ENCODE measurements around the gene HSPB2. TPM values are rescaled to one million over a fixed set of nuclear protein-coding genes. Genes with fewer than 3 reads are reported as not detected.

Gene HSPB2, protein sequence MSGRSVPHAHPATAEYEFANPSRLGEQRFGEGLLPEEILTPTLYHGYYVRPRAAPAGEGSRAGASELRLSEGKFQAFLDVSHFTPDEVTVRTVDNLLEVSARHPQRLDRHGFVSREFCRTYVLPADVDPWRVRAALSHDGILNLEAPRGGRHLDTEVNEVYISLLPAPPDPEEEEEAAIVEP
- not detected for total RNA-seq
- polyA plus RNA-seq, result not detected

DNA sequence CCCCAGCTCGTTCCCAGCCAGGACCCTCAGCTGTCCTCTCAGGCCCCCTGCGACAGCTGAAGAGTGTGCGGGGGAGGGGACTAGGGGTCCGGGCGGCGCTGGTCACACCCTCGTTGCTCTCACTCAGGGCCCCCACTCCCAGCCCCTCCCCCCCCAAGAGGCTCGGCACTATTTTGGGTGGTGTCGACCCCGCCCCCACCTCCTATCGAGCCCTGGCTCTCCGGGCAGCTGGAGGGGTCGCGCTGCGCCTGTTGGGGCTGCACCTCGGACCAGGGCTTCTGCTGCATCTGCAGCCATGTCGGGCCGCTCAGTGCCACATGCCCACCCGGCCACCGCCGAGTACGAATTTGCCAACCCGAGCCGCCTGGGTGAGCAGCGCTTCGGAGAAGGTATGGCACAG lies at the start of gene HSPB2:
Gene HSPB2, plus strand, starts transcription at position 200 of the 400 bp plus-strand sequence. Its CDS starts 96 bp downstream, at position 296.
- ChIA-PET CTCF (interaction anchor here (0.8 kb wide), 1 partner anchor 19 kb away, joined by 3 read pairs; no protein-coding TSS in a partner anchor), POLR2A (no interaction called here)
- H3K4me3 ChIP-seq (ENCODE audit: low read length), result no peak within 1 kb of the TSS
- Mint-ChIP-seq H3K9me3 (peaks cover 0 to 5% (median 0%) of the 10 kb centered on the region in 5 donors), H3K27me3 (peaks cover 35 to 62% of the 10 kb centered on the region in 2 donors), H3K4me3 (no peak within 1 kb of the TSS), H3K27ac (peak within 1 kb of the TSS in 1 of 8 donors; percentile 79), H3K4me1 (no peaks in the 10 kb centered on the region), H3K36me3 (peaks cover 0 to 2% (median 0%) of the 10 kb centered on the region in 3 donors)
- no peak for DNase-seq
- H3K27ac ChIP-seq (ENCODE audit: low read depth, low read length), result no peak within 1 kb of the TSS
- H3K9me3 ChIP-seq (ENCODE audit: low read length), result no peaks in the 10 kb centered on the region
- H3K27me3 ChIP-seq (ENCODE audit: insufficient read depth, low read length, poor library complexity, severe bottlenecking), result peaks cover 6% of the 10 kb centered on the region
- H3K4me1 ChIP-seq (ENCODE audit: insufficient read depth, low read length), result no peaks in the 10 kb centered on the region
- no peaks in the 10 kb centered on the region for H3K36me3 ChIP-seq (ENCODE audit: insufficient read depth, low read length)

DNA sequence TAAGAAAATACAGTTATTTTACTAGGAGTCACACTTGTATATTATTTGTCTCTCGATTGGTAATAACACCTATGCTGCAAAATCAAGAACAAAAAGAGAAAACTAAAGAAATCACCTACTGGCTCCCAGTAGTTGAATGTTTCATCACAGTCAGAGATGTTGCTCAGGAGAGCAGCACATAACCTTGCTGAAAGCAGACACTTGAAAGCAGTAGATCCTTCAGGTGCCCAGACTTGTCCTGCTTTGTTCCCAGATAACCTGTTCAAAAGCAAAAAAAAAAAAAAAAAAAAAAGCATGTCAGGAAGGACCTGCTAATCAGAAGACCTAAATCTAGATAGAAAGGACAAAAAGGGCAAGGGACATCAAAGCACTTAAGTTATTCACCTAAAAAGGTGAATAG lies 42.4 kb upstream of the HSPB2 start:
- peaks cover 4 to 50% (median 12%) of the 10 kb centered on the region in 3 donors for H3K36me3 Mint-ChIP-seq
- Histone ChIP-seq H3K36me3 (ENCODE audit: insufficient read depth, low read length) (peaks cover 18% of the 10 kb centered on the region), H3K4me1 (ENCODE audit: insufficient read depth, low read length) (peaks cover 21% of the 10 kb centered on the region), H3K27ac (ENCODE audit: low read depth, low read length) (no peak overlapping the region), H3K9me3 (ENCODE audit: low read length) (no peaks in the 10 kb centered on the region), H3K27me3 (ENCODE audit: insufficient read depth, low read length, poor library complexity, severe bottlenecking) (no peaks in the 10 kb centered on the region), H3K4me3 (ENCODE audit: low read length) (no peak overlapping the region)
- no peaks in the 10 kb centered on the region for H3K9me3 Mint-ChIP-seq
- peaks cover 0 to 2% of the 10 kb centered on the region in 2 donors for H3K27me3 Mint-ChIP-seq
- ChIA-PET CTCF (interaction anchor here (1.0 to 3.3 kb wide), 5 partner anchors 10 to 261 kb away, joined by 3 to 11 read pairs (median 5); partner anchors contain the start of gene CFAP68), POLR2A (interaction anchor here (0.9 kb wide), 1 partner anchor 216 kb away, joined by 3 read pairs; the partner anchor contains the start of genes SDHD and TIMM8B)
- H3K4me1 Mint-ChIP-seq, result peaks cover 22 to 47% (median 43%) of the 10 kb centered on the region in 3 donors
- peak overlapping the region in 5 of 7 donors; percentile 6 to 94 (median 23) for H3K4me3 Mint-ChIP-seq
- H3K27ac Mint-ChIP-seq, result peak overlapping the region in 3 of 8 donors; percentile 24 to 94 (median 35)
- no peak for DNase-seq

DNA sequence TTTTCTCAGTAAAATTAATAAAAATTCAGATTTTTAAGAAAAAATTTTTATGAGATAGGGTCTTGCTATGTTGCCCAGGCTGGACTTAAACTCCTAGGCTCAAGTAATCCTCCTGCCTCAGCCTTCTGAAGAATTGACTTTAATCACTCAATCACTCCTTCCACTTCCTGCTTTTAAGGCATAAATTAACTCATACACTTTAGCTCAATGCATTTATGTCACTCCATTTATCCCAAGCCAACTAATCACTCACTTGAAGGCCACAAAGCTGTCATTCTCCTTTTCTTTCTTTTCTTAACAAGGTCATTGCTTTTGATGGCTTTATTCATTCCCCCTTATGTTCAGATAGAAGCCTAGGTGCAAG lies 42.0 kb upstream of the HSPB2 start:
- ChIA-PET CTCF (interaction anchor here (1.0 to 3.3 kb wide), 6 partner anchors 9 to 261 kb away, joined by 3 to 11 read pairs (median 4); partner anchors contain the start of gene CFAP68), POLR2A (interaction anchor here (0.9 to 2.1 kb wide), 3 partner anchors 10 to 216 kb away, joined by 3 to 17 read pairs (median 7); partner anchors contain the start of genes CFAP68, SDHD and TIMM8B)
- no peaks in the 10 kb centered on the region for H3K9me3 Mint-ChIP-seq
- H3K4me1 Mint-ChIP-seq, result peaks cover 22 to 47% (median 43%) of the 10 kb centered on the region in 3 donors
- no peak for DNase-seq
- Histone ChIP-seq H3K4me3 (ENCODE audit: low read length) (peak overlapping the region; percentile 81), H3K36me3 (ENCODE audit: insufficient read depth, low read length) (peaks cover 15% of the 10 kb centered on the region), H3K9me3 (ENCODE audit: low read length) (no peaks in the 10 kb centered on the region), H3K27ac (ENCODE audit: low read depth, low read length) (peak overlapping the region; percentile 88), H3K4me1 (ENCODE audit: insufficient read depth, low read length) (peaks cover 21% of the 10 kb centered on the region), H3K27me3 (ENCODE audit: insufficient read depth, low read length, poor library complexity, severe bottlenecking) (no peaks in the 10 kb centered on the region)
- H3K36me3 Mint-ChIP-seq, result peaks cover 4 to 50% (median 12%) of the 10 kb centered on the region in 3 donors
- H3K27ac Mint-ChIP-seq, result peak overlapping the region; percentile 25 to 98 (median 97)
- H3K27me3 Mint-ChIP-seq, result peaks cover 0 to 2% of the 10 kb centered on the region in 2 donors
- peak overlapping the region; percentile 93 to 96 (median 94) for H3K4me3 Mint-ChIP-seq

DNA sequence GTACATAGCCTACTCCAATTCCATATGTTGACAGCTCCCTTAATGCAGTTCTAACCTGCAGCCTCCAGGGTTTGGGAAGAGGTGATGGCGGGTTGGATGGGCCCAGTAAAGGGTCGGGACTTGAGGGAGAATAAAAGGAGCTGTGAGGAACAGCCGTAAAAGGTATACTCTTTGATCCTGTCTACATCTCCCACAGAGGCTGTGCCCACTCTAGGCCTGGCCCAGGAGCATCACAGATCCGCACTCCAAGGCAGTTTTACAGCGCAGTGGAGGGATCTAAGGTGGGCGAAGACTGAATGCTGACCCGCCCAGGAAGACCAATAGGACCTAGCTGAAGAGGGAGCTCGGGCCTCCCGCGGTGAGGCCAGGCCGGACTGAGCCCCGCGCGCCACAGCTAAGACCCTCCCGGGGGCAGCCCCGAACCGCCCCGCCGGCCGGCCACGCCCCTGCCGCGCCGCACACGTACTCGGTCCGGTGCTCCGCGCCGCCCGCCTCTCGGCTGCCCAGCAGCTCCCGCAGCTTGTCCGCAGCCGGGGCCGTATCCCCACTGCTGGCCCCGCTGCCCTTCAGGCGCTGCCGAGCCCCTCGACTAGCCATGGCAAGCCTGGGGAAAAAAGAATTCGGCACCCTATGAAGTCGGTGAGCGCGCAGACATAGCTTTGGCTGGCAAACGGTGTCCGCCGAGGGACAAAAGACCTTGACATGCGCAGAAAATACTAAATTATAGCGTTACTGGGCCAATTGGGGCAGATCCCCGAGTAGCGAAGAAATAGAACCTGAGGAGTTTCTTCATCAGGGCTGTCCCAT lies 41.4 kb upstream of the HSPB2 start, which contains the start of gene ALG9:
Gene ALG9, minus strand, starts transcription at position 696 of the 807 bp plus-strand sequence. Its CDS starts 99 bp downstream, at position 597.
- H3K9me3 Mint-ChIP-seq, result no peaks in the 10 kb centered on the region
- H3K27me3 Mint-ChIP-seq, result peaks cover 0 to 2% of the 10 kb centered on the region in 2 donors
- Histone ChIP-seq H3K27me3 (ENCODE audit: insufficient read depth, low read length, poor library complexity, severe bottlenecking) (no peaks in the 10 kb centered on the region), H3K9me3 (ENCODE audit: low read length) (no peaks in the 10 kb centered on the region), H3K4me1 (ENCODE audit: insufficient read depth, low read length) (peaks cover 21% of the 10 kb centered on the region), H3K4me3 (ENCODE audit: low read length) (peak within 1 kb of the TSS; percentile 81), H3K36me3 (ENCODE audit: insufficient read depth, low read length) (peaks cover 14% of the 10 kb centered on the region), H3K27ac (ENCODE audit: low read depth, low read length) (peak within 1 kb of the TSS; percentile 88)
- DNase-seq, result peak; percentile 82 to 92 (median 85)
- H3K4me1 Mint-ChIP-seq, result peaks cover 22 to 47% (median 43%) of the 10 kb centered on the region in 3 donors
- POLR2A ChIA-PET, result interaction anchor here (0.6 to 2.1 kb wide), 6 partner anchors 9 to 1470 kb away, joined by 3 to 17 read pairs (median 5); partner anchors contain the start of genes CFAP68, PPP2R1B, SDHD and TIMM8B
- H3K27ac Mint-ChIP-seq, result peak within 1 kb of the TSS; percentile 90 to 98 (median 97)
- CTCF ChIA-PET, result interaction anchor here (0.6 to 3.3 kb wide), 9 partner anchors 9 to 261 kb away, joined by 3 to 11 read pairs (median 3); partner anchors contain the start of gene CFAP68
- peaks cover 4 to 51% (median 12%) of the 10 kb centered on the region in 3 donors for H3K36me3 Mint-ChIP-seq
- peak within 1 kb of the TSS; percentile 93 to 96 (median 94) for H3K4me3 Mint-ChIP-seq

DNA sequence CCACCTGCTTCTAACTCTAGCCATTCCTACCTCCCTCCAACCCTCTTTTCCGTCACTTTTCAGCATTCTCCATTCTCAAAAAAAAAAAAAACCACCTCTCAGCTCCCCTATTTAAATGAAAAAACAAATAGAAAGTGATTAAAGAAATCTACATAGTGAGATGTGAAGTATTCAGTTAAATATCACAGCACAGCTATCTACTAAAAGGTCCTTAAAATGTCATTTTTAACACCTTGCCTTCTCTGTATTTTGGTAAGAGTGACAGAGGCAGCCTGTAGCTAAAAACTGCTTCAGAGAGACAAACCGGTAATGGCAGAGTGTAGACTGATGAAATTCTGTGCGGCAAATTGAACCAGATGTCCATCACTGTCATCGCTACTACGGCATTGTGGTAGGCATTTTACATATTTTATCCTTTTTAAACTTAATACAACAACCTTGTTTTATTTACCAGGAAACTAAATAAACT lies 40.8 kb upstream of the HSPB2 start:
- peak overlapping the region; percentile 81 for H3K4me3 ChIP-seq (ENCODE audit: low read length)

DNA sequence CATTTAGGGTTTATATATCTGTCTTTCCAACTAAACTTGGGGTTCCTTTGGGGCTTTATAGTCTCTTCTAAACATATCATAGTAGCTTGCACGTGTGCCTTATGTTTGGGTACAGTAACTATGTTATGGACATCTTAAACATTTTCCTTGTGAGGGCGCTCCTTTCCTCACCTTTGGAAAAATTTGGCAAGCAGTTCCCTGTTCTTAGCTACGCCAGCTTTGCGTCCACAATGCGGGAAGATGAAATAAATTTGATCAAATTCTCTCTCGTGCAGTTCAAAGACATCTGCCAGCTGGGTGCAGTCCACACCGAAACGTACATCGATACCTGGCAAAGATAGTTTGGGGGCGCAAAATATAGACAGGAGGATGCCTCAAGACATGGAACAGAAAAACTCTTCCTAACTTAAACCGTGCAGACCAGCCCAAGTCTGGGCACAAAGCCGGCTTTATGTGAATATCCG lies 34.1 kb upstream of the HSPB2 start:
- peaks cover 4 to 44% (median 11%) of the 10 kb centered on the region in 3 donors for H3K36me3 Mint-ChIP-seq
- H3K27ac Mint-ChIP-seq, result peak overlapping the region; percentile 95 to 100 (median 100)
- Histone ChIP-seq H3K4me1 (ENCODE audit: insufficient read depth, low read length) (peaks cover 18% of the 10 kb centered on the region), H3K27me3 (ENCODE audit: insufficient read depth, low read length, poor library complexity, severe bottlenecking) (no peaks in the 10 kb centered on the region), H3K27ac (ENCODE audit: low read depth, low read length) (peak overlapping the region; percentile 100), H3K4me3 (ENCODE audit: low read length) (peak overlapping the region; percentile 84), H3K36me3 (ENCODE audit: insufficient read depth, low read length) (no peaks in the 10 kb centered on the region), H3K9me3 (ENCODE audit: low read length) (no peaks in the 10 kb centered on the region)
- peaks cover 15 to 34% (median 17%) of the 10 kb centered on the region in 3 donors for H3K4me1 Mint-ChIP-seq
- no peak for DNase-seq
- H3K27me3 Mint-ChIP-seq, result no peaks in the 10 kb centered on the region
- H3K4me3 Mint-ChIP-seq, result peak overlapping the region; percentile 88 to 98 (median 94)
- ChIA-PET POLR2A (interaction anchor here (1.1 kb wide), 1 partner anchor 48 kb away, joined by 8 read pairs; no protein-coding TSS in a partner anchor), CTCF (interaction anchor here (0.7 to 1.9 kb wide), 7 partner anchors 15 to 208 kb away, joined by 3 to 8 read pairs (median 3); partner anchors contain the start of genes SDHD and TIMM8B)
- H3K9me3 Mint-ChIP-seq, result no peaks in the 10 kb centered on the region

More for the DNA sequence above, 40.8 kb upstream of the HSPB2 start:
- Histone ChIP-seq H3K36me3 (ENCODE audit: insufficient read depth, low read length) (peaks cover 8% of the 10 kb centered on the region), H3K27ac (ENCODE audit: low read depth, low read length) (peak overlapping the region; percentile 88), H3K9me3 (ENCODE audit: low read length) (no peaks in the 10 kb centered on the region), H3K4me1 (ENCODE audit: insufficient read depth, low read length) (peaks cover 21% of the 10 kb centered on the region), H3K27me3 (ENCODE audit: insufficient read depth, low read length, poor library complexity, severe bottlenecking) (no peaks in the 10 kb centered on the region)
- no peak for DNase-seq
- H3K4me3 Mint-ChIP-seq, result peak overlapping the region; percentile 93 to 96 (median 94)
- H3K27ac Mint-ChIP-seq, result peak overlapping the region; percentile 90 to 97 (median 96)
- ChIA-PET POLR2A (interaction anchor here (0.6 to 2.1 kb wide), 6 partner anchors 8 to 1469 kb away, joined by 3 to 17 read pairs (median 5); partner anchors contain the start of genes CFAP68 and PPP2R1B), CTCF (interaction anchor here (1.1 to 3.3 kb wide), 6 partner anchors 8 to 65 kb away, joined by 3 to 11 read pairs (median 5); partner anchors contain the start of gene CFAP68)
- H3K36me3 Mint-ChIP-seq, result peaks cover 0 to 46% (median 9%) of the 10 kb centered on the region in 3 donors
- peaks cover 0 to 2% of the 10 kb centered on the region in 2 donors for H3K27me3 Mint-ChIP-seq
- H3K4me1 Mint-ChIP-seq, result peaks cover 22 to 42% (median 39%) of the 10 kb centered on the region in 3 donors
- H3K9me3 Mint-ChIP-seq, result no peaks in the 10 kb centered on the region

Data from CD8-positive, alpha-beta memory T cell (primary cell).